Right atrium auricular region (tissue), 2 donors: ENCODE data around the gene PHF20. TPM values are rescaled to one million over a fixed set of nuclear protein-coding genes. Genes with fewer than 3 reads are reported as not detected.

Experiments used
- DNase-seq: peaks from one replicate; pipeline ENCODE4 v3.0.0-alpha.2; 2019; ENCODE audit warnings: low spot score
- H3K27ac ChIP-seq, 2 donors: fragments of 200-600 bp; sonication (generic); 1 replicate in 1 of 2; 2 replicates in 1 of 2; pipeline ENCODE4 v1.5.1; 2016 to 2019
- H3K27me3 ChIP-seq, 2 donors: fragments of 200-600 bp; sonication (generic); one replicate each; pipeline versions ENCODE4 v1.5.1 to v1.6.0; 2017 to 2019
- H3K36me3 ChIP-seq: fragments of 200-600 bp; sonication (generic); one replicate; pipeline ENCODE4 v1.5.1; 2016
- H3K4me1 ChIP-seq, 2 donors: fragments of 200-600 bp; sonication (generic); one replicate each; pipeline versions ENCODE4 v1.5.1 to v1.6.0; 2017 to 2019
- H3K4me3 ChIP-seq, 2 donors: fragments of 200-600 bp; sonication (generic); 1 replicate in 1 of 2; 2 replicates in 1 of 2; pipeline ENCODE4 v1.5.1; 2017 to 2019; ENCODE audit warnings: mild to moderate bottlenecking in 1 of 2, moderate library complexity in 1 of 2
- H3K9me3 ChIP-seq, 2 donors: fragments of 200-600 bp; sonication (generic); one replicate each; pipeline ENCODE4 v1.5.1; 2019
- total RNA-seq, 2 donors: library from RNA; depleted of rRNA; stranded (reverse); fragments of >200 nt; gene quantifications; one replicate each; pipeline ENCODE4 v1.1.0, GENCODE V29; 2016
- TF ChIP-seq, protein P1 (sequence below), 2 donors: fragments of 200-600 bp; sonication (generic); IDR thresholded peaks; one replicate each; pipeline ENCODE4 v1.5.1; 2019; ENCODE audit warnings: antibody characterized with exemption in 2 of 2

The PHF20 gene
- total RNA-seq, 2 donors from 2014 or later: 29.7 to 34.7 TPM

DNA sequence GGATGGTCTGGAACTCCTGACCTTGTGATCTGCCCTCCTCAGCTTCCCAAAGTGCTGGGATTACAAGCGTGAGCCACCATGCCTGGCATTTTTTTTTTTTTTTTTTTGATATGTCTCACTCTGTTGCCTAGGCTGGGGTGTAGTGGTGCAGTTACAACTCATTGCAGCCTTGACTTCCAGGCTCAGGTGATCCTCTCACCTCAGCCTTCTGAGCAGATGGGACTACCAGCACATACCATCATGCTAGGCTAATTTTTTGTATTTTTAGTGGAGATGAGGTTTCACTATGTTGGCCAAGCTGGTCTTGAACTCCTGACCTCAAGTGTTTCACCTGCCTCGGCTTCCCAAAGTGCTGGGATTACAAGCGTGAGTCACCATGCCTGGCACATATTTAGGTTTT is 34.3 kb downstream of the PHF20 start:
- H3K9me3 ChIP-seq: no peaks in the 10 kb centered on the region
- H3K27ac ChIP-seq: no peak overlapping the region
- no peak overlapping the region for H3K4me3 ChIP-seq
- TF ChIP-seq, protein P1, sequence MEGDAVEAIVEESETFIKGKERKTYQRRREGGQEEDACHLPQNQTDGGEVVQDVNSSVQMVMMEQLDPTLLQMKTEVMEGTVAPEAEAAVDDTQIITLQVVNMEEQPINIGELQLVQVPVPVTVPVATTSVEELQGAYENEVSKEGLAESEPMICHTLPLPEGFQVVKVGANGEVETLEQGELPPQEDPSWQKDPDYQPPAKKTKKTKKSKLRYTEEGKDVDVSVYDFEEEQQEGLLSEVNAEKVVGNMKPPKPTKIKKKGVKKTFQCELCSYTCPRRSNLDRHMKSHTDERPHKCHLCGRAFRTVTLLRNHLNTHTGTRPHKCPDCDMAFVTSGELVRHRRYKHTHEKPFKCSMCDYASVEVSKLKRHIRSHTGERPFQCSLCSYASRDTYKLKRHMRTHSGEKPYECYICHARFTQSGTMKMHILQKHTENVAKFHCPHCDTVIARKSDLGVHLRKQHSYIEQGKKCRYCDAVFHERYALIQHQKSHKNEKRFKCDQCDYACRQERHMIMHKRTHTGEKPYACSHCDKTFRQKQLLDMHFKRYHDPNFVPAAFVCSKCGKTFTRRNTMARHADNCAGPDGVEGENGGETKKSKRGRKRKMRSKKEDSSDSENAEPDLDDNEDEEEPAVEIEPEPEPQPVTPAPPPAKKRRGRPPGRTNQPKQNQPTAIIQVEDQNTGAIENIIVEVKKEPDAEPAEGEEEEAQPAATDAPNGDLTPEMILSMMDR (IDR thresholded peaks at IDR 0.05): no peak
- no peaks in the 10 kb centered on the region for H3K27me3 ChIP-seq
- no peaks in the 10 kb centered on the region for H3K4me1 ChIP-seq
- no peak for DNase-seq
- peaks cover 37% of the 10 kb centered on the region for H3K36me3 ChIP-seq

GRCh38 chr20:35807877-35808276 is 36.1 kb downstream of the PHF20 start:
- Histone ChIP-seq H3K27ac (no peak overlapping the region), H3K4me1 (no peaks in the 10 kb centered on the region), H3K36me3 (peaks cover 22% of the 10 kb centered on the region), H3K4me3 (no peak overlapping the region), H3K27me3 (no peaks in the 10 kb centered on the region), H3K9me3 (no peaks in the 10 kb centered on the region)
- DNase-seq: no peak
- TF ChIP-seq, protein P1 (IDR thresholded peaks at IDR 0.05): no peak

GRCh38 chr20:35820715-35821114 is 48.9 kb downstream of the PHF20 start:
- Histone ChIP-seq H3K4me1 (peaks cover 0 to 9% of the 10 kb centered on the region in 2 donors), H3K9me3 (no peaks in the 10 kb centered on the region), H3K36me3 (peaks cover 5% of the 10 kb centered on the region), H3K4me3 (no peak overlapping the region), H3K27me3 (no peaks in the 10 kb centered on the region), H3K27ac (peak overlapping the region; percentile 58 to 76)
- DNase-seq: no peak
- TF ChIP-seq, protein P1 (IDR thresholded peaks at IDR 0.05): no peak

DNA sequence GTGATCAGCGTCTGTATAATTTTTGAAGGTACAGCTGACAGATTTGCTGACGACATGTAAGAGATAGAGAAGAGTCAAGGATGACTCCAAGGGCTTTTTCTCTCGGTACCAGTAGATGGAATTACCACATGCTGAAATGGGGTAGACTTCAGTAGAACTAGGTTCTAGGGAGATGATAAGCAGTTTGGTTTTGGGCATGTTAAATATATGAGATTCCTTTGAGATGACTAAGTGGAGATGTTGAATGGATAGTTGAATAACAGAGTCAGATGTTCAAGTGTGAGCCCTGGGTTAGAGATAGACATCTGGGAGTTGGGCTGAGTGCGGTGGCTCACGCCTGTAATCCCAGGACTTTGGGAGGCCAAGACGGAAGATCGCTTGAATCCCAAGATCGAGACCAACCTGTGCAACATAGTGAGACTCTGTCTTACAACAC is 50.0 kb downstream of the PHF20 start:
- H3K27ac ChIP-seq: peak overlapping the region; percentile 1 to 76
- H3K4me1 ChIP-seq: peaks cover 0 to 17% of the 10 kb centered on the region in 2 donors

GRCh38 chr20:35823147-35823546 is 51.3 kb downstream of the PHF20 start:
- Histone ChIP-seq H3K4me3 (no peak overlapping the region), H3K27ac (no peak overlapping the region), H3K36me3 (peaks cover 5% of the 10 kb centered on the region), H3K27me3 (no peaks in the 10 kb centered on the region), H3K9me3 (no peaks in the 10 kb centered on the region), H3K4me1 (peaks cover 0 to 27% of the 10 kb centered on the region in 2 donors)
- no peak for DNase-seq
- TF ChIP-seq, protein P1 (IDR thresholded peaks at IDR 0.05): no peak

More for the DNA sequence above, 50.0 kb downstream of the PHF20 start:
- TF ChIP-seq, protein P1 (IDR thresholded peaks at IDR 0.05): no peak
- no peak for DNase-seq
- Histone ChIP-seq H3K9me3 (no peaks in the 10 kb centered on the region), H3K4me3 (no peak overlapping the region), H3K36me3 (peaks cover 5% of the 10 kb centered on the region), H3K27me3 (no peaks in the 10 kb centered on the region)

- TF ChIP-seq, protein P1 (IDR thresholded peaks at IDR 0.05): no peak
- Histone ChIP-seq H3K27me3 (no peaks in the 10 kb centered on the region), H3K27ac (no peak overlapping the region), H3K9me3 (no peaks in the 10 kb centered on the region), H3K36me3 (peaks cover 5% of the 10 kb centered on the region), H3K4me1 (peaks cover 0 to 35% of the 10 kb centered on the region in 2 donors), H3K4me3 (no peak overlapping the region)
- no peak for DNase-seq
Observed at GRCh38 chr20:35823937-35824336, 52.1 kb downstream of the PHF20 start.
